ENCODE data around the gene PTPRN2. TPM values are rescaled to one million over a fixed set of nuclear protein-coding genes. Genes with fewer than 3 reads are reported as not detected.

PTPRN2 gene
- total and polyA plus RNA-seq, 2 of the 8 experiments (the other 6 are each of a cell fraction or from before 2014, with no cell fraction given) = 2.6 to 4.5 TPM

- TF ChIP-seq, protein P1, sequence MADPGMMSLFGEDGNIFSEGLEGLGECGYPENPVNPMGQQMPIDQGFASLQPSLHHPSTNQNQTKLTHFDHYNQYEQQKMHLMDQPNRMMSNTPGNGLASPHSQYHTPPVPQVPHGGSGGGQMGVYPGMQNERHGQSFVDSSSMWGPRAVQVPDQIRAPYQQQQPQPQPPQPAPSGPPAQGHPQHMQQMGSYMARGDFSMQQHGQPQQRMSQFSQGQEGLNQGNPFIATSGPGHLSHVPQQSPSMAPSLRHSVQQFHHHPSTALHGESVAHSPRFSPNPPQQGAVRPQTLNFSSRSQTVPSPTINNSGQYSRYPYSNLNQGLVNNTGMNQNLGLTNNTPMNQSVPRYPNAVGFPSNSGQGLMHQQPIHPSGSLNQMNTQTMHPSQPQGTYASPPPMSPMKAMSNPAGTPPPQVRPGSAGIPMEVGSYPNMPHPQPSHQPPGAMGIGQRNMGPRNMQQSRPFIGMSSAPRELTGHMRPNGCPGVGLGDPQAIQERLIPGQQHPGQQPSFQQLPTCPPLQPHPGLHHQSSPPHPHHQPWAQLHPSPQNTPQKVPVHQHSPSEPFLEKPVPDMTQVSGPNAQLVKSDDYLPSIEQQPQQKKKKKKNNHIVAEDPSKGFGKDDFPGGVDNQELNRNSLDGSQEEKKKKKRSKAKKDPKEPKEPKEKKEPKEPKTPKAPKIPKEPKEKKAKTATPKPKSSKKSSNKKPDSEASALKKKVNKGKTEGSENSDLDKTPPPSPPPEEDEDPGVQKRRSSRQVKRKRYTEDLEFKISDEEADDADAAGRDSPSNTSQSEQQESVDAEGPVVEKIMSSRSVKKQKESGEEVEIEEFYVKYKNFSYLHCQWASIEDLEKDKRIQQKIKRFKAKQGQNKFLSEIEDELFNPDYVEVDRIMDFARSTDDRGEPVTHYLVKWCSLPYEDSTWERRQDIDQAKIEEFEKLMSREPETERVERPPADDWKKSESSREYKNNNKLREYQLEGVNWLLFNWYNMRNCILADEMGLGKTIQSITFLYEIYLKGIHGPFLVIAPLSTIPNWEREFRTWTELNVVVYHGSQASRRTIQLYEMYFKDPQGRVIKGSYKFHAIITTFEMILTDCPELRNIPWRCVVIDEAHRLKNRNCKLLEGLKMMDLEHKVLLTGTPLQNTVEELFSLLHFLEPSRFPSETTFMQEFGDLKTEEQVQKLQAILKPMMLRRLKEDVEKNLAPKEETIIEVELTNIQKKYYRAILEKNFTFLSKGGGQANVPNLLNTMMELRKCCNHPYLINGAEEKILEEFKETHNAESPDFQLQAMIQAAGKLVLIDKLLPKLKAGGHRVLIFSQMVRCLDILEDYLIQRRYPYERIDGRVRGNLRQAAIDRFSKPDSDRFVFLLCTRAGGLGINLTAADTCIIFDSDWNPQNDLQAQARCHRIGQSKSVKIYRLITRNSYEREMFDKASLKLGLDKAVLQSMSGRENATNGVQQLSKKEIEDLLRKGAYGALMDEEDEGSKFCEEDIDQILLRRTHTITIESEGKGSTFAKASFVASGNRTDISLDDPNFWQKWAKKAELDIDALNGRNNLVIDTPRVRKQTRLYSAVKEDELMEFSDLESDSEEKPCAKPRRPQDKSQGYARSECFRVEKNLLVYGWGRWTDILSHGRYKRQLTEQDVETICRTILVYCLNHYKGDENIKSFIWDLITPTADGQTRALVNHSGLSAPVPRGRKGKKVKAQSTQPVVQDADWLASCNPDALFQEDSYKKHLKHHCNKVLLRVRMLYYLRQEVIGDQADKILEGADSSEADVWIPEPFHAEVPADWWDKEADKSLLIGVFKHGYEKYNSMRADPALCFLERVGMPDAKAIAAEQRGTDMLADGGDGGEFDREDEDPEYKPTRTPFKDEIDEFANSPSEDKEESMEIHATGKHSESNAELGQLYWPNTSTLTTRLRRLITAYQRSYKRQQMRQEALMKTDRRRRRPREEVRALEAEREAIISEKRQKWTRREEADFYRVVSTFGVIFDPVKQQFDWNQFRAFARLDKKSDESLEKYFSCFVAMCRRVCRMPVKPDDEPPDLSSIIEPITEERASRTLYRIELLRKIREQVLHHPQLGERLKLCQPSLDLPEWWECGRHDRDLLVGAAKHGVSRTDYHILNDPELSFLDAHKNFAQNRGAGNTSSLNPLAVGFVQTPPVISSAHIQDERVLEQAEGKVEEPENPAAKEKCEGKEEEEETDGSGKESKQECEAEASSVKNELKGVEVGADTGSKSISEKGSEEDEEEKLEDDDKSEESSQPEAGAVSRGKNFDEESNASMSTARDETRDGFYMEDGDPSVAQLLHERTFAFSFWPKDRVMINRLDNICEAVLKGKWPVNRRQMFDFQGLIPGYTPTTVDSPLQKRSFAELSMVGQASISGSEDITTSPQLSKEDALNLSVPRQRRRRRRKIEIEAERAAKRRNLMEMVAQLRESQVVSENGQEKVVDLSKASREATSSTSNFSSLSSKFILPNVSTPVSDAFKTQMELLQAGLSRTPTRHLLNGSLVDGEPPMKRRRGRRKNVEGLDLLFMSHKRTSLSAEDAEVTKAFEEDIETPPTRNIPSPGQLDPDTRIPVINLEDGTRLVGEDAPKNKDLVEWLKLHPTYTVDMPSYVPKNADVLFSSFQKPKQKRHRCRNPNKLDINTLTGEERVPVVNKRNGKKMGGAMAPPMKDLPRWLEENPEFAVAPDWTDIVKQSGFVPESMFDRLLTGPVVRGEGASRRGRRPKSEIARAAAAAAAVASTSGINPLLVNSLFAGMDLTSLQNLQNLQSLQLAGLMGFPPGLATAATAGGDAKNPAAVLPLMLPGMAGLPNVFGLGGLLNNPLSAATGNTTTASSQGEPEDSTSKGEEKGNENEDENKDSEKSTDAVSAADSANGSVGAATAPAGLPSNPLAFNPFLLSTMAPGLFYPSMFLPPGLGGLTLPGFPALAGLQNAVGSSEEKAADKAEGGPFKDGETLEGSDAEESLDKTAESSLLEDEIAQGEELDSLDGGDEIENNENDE (IDR thresholded peaks at IDR 0.05; ENCODE audit: insufficient replicate concordance, low read length) = no peak
- no peak for TF ChIP-seq SP2 (IDR thresholded peaks at IDR 0.05; ENCODE audit: low read length)
- TF ChIP-seq BCL11A (IDR thresholded peaks at IDR 0.05; ENCODE audit: low read depth in 2 of 2, low read length in 2 of 2) = no peak
- TF ChIP-seq FOSL1 (IDR thresholded peaks at IDR 0.05; ENCODE audit: insufficient read depth, low read depth, low read length) = no peak
These were observed 493.6 kb downstream of the PTPRN2 start (continued) for GRCh38 chr7:158094046-158094445.

Data from H1 (cell line).